ENCODE data around the gene ZBTB7A. TPM values are rescaled to one million over a fixed set of nuclear protein-coding genes. Genes with fewer than 3 reads are reported as not detected.

Gene ZBTB7A
- total RNA-seq, 1 experiment from 2014 or later = 49.5 TPM

DNA sequence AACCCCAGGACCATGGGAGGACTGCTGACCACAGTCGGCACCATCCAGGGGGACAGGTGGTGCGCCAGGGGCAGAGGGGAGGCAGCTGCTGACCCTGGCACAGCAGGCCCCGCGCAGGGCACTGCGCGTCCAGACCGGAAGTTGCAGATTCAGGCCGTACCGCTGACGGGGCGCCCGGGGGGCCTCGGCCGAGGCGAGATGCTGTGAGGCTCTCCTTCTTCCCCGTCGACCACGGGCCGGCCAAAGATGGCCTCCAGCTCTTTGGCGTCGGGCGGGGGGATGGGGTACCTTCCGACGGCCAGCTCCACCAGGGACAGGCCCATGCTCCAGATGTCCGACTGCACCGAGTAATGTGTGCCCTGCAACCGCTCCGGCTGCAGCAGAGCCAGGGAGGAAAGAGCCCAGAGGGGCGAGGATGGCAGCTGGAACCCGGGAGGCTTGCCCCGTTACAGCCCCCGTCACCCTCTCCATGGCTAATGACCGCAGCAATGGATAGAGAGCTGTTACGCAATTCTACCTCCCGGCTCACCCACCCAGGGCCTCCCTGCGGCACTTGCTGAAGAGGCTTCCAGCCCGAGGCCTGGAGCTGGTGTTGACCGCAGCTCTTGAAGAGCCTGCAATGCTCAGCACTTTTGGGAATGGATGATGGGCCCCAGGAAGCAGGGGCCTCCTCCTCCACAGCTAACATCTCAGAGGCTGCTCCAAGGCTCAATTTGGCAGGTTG is 32.5 kb upstream of the ZBTB7A start:
- H4K20me1 ChIP-seq (ENCODE audit: insufficient read depth) = no peaks in the 10 kb centered on the region
- H3K79me2 ChIP-seq (ENCODE audit: insufficient read depth, low read length) = no peaks in the 10 kb centered on the region
- ATAC-seq (no peak), DNase-seq (ENCODE audit: low read depth, low spot score) (no peak)
- CTCF ChIA-PET = no interaction called here
- H3K4me1 ChIP-seq (ENCODE audit: control insufficient read depth in 1 of 2, insufficient read depth in 2 of 2, low read length in 2 of 2) = peaks cover 0 to 10% of the 10 kb centered on the region in 2 experiments; a peak in 3 of 4 replicates
- H2AFZ ChIP-seq (ENCODE audit: low read depth, low read length, poor library complexity, severe bottlenecking) = no peak overlapping the region
- peaks cover 14 to 20% of the 10 kb centered on the region in 2 experiments for H3K36me3 ChIP-seq (ENCODE audit: control insufficient read depth in 1 of 2, insufficient read depth in 2 of 2, low read length in 2 of 2)
- no peaks in the 10 kb centered on the region for H3K9me2 ChIP-seq (ENCODE audit: insufficient read depth)
- H3K27me3 ChIP-seq (ENCODE audit: insufficient read depth, low read length) = no peaks in the 10 kb centered on the region
- RAD21 ChIA-PET (ENCODE audit: low non-redundant PET in 1 of 2, low total read pairs in 2 of 2, uncharacterized antibody in 2 of 2, unreplicated experiment in 2 of 2) = no interaction called here
- H3K9ac ChIP-seq (ENCODE audit: low read length) = no peak overlapping the region
- no peak overlapping the region for H3K4me2 ChIP-seq (ENCODE audit: low read length)
- TF ChIP-seq, protein P1, sequence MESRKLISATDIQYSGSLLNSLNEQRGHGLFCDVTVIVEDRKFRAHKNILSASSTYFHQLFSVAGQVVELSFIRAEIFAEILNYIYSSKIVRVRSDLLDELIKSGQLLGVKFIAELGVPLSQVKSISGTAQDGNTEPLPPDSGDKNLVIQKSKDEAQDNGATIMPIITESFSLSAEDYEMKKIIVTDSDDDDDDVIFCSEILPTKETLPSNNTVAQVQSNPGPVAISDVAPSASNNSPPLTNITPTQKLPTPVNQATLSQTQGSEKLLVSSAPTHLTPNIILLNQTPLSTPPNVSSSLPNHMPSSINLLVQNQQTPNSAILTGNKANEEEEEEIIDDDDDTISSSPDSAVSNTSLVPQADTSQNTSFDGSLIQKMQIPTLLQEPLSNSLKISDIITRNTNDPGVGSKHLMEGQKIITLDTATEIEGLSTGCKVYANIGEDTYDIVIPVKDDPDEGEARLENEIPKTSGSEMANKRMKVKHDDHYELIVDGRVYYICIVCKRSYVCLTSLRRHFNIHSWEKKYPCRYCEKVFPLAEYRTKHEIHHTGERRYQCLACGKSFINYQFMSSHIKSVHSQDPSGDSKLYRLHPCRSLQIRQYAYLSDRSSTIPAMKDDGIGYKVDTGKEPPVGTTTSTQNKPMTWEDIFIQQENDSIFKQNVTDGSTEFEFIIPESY (IDR thresholded peaks at IDR 0.05; ENCODE audit: extremely low read depth, insufficient replicate concordance, low read length) = no peak
- TF ChIP-seq SIN3A (IDR thresholded peaks at IDR 0.05; ENCODE audit: low read depth) (no peak), ZFX (IDR thresholded peaks at IDR 0.05) (no peak), EZH2 (IDR thresholded peaks at IDR 0.05) (no peak), JUND (IDR thresholded peaks at IDR 0.05) (no peak), ELF1 (IDR thresholded peaks at IDR 0.05; ENCODE audit: borderline replicate concordance, low read depth) (no peak), ZNF274 (IDR thresholded peaks at IDR 0.05; ENCODE audit: low read depth, low read length) (no peak)
- TF ChIP-seq, protein P2, sequence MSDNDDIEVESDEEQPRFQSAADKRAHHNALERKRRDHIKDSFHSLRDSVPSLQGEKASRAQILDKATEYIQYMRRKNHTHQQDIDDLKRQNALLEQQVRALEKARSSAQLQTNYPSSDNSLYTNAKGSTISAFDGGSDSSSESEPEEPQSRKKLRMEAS (IDR thresholded peaks at IDR 0.05) = no peak
- POLR2A ChIA-PET = no interaction called here
- H3K27ac ChIP-seq (ENCODE audit: low read depth, low read length) = no peak overlapping the region
- BruUV-seq (replicated peaks) = TSS peak; percentile 22
- H3K9me3 ChIP-seq (ENCODE audit: control insufficient read depth in 1 of 2, insufficient read depth in 1 of 2, low read depth in 1 of 2, low read length in 2 of 2) = no peaks in the 10 kb centered on the region
- no peak overlapping the region for H3K4me3 ChIP-seq (replicated peaks in 1 of 2; ENCODE audit: low read depth in 1 of 2, low read length in 2 of 2)
- intact Hi-C loops (cut with micrococcal nuclease) = no loop called here
